ENCODE data around the gene RCAN3. TPM values are rescaled to one million over a fixed set of nuclear protein-coding genes. Genes with fewer than 3 reads are reported as not detected.
A peak's percentile ranks its signal among the peaks of the same experiment; 100 is the strongest.

Gene RCAN3
- total and polyA plus RNA-seq, 9 of the 15 experiments (the other 6 are each of a cell fraction or from before 2014, with no cell fraction given), result 0.10 to 1.4 (median 0.43) TPM

DNA sequence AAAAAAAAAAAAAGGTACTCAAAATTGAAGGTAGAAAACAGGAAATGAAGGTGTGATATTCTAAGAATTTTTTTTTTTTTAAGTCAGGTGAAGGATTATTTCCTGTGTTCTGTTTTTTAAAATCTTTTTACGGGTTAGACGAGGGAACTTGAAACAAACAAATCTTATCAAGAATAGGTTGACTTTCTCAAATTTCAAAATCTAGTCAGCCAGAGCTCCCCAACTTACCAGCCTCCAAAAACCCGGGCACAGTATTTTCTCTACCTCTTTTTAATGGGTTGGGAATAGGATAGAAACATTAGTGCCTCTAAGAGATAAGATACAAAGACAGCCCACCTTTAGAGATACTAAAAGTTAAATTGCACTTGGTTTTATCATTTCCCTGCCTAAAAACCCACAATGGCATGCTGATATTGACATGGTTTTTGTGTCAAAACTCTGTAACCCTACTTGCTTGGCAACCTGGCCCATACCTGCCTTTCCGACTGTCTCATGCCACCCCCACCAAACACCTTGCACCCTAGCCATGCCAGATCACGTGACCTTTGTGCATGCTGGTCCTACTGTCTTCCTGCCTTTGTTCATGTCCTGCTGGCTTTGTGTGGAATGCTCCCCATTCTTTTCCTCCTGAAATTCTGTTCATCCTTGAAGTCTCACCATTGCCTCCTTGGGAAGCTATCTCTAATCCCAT, 4.2 kb downstream of the RCAN3 start (continued):
- TF ChIP-seq FOXA1 (IDR thresholded peaks at IDR 0.05; ENCODE audit: borderline replicate concordance) (no peak), TAF15 (IDR thresholded peaks at IDR 0.05; ENCODE audit: low read depth, low read length) (no peak), BHLHE40 (IDR thresholded peaks at IDR 0.05; ENCODE audit: low read length) (peak; percentile 73), NEUROD1 (IDR thresholded peaks at IDR 0.05; ENCODE audit: borderline replicate concordance, low read depth, low read length, partially characterized antibody) (no peak), ZNF398 (CRISPR knock-in tag; IDR thresholded peaks at IDR 0.05) (no peak), ZNF263 (CRISPR knock-in tag; IDR thresholded peaks at IDR 0.05; ENCODE audit: borderline replicate concordance) (no peak), ZFP91 (CRISPR knock-in tag; IDR thresholded peaks at IDR 0.05) (no peak), USF1 (CRISPR knock-in tag; IDR thresholded peaks at IDR 0.05) (peak; percentile 73), RBM22 (IDR thresholded peaks at IDR 0.05; ENCODE audit: low read depth, low read length, poor library complexity, severe bottlenecking) (no peak), CBX3 (IDR thresholded peaks at IDR 0.05; ENCODE audit: borderline replicate concordance in 1 of 2, low read length in 2 of 2) (no peak), TEAD2 (tag; IDR thresholded peaks at IDR 0.05) (no peak), BRD9 (IDR thresholded peaks at IDR 0.05; ENCODE audit: low read depth, partially characterized antibody) (no peak), CCNT2 (IDR thresholded peaks at IDR 0.05; ENCODE audit: borderline replicate concordance, extremely low read depth, insufficient read length, low read depth, low read length) (no peak), RAD51 (IDR thresholded peaks at IDR 0.05; ENCODE audit: borderline replicate concordance, low read depth) (peak; percentile 89), ZC3H4 (CRISPR knock-in tag; IDR thresholded peaks at IDR 0.05; ENCODE audit: borderline replicate concordance) (no peak), HCFC1 (IDR thresholded peaks at IDR 0.05; ENCODE audit: low read depth, low read length) (no peak), E2F3 (CRISPR knock-in tag; IDR thresholded peaks at IDR 0.05) (no peak), CBFA2T2 (conservative IDR thresholded peaks at IDR 0.05) (peak; percentile 62), NR4A1 (CRISPR knock-in tag; IDR thresholded peaks at IDR 0.05) (no peak), NR4A1 (tag; IDR thresholded peaks at IDR 0.05) (no peak), ZNF584 (CRISPR knock-in tag; IDR thresholded peaks at IDR 0.05; ENCODE audit: low read depth) (no peak)
- TF ChIP-seq, protein P1, sequence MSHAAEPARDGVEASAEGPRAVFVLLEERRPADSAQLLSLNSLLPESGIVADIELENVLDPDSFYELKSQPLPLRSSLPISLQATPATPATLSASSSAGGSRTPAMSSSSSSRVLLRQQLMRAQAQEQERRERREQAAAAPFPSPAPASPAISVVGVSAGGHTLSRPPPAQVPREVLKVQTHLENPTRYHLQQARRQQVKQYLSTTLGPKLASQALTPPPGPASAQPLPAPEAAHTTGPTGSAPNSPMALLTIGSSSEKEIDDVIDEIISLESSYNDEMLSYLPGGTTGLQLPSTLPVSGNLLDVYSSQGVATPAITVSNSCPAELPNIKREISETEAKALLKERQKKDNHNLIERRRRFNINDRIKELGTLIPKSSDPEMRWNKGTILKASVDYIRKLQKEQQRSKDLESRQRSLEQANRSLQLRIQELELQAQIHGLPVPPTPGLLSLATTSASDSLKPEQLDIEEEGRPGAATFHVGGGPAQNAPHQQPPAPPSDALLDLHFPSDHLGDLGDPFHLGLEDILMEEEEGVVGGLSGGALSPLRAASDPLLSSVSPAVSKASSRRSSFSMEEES (CRISPR knock-in tag; IDR thresholded peaks at IDR 0.05), result peak; percentile 96

Measured in K562 (cell line).